H1 (cell line): Measurements from ENCODE around the gene DAAM1. TPM values are rescaled to one million over a fixed set of nuclear protein-coding genes. Genes with fewer than 3 reads are reported as not detected.

Experiments
- CTCF ChIA-PET: fragments of 300-600 bp; sonication (Branson Sonifier 250); formaldehyde crosslinking; loops from one replicate; lab custom pipeline; 2021; ENCODE audit not compliant: partially characterized antibody; lab: Charles Lee
- POLR2A ChIA-PET: fragments of 300-600 bp; sonication (Branson Sonifier 250); formaldehyde crosslinking; loops from one replicate; lab custom pipeline; 2021; ENCODE audit warnings: inconsistent platforms; ENCODE audit not compliant: partially characterized antibody; lab: Charles Lee
- DNase-seq, 2 experiments: peaks; one replicate each; pipeline versions ENCODE4 v3.0.0 to v3.0.0-alpha.2; 2010 to 2022; ENCODE audit warnings: low spot score in 2 of 2, low read depth in 1 of 2, mixed read lengths in 1 of 2
- FAIRE-seq: peaks from 2 replicates; lab custom pipeline; 2011; peaks lifted over from hg19 to GRCh38; lab: Jason Lieb, UNC
- H2AFZ ChIP-seq: 2 replicates; pipeline ENCODE4 v1.8.1; 2012; ENCODE audit warnings: low read length, inconsistent platforms
- H2AK5ac ChIP-seq: 2 replicates; pipeline ENCODE4 v1.6.1; 2013; ENCODE audit warnings: low read depth, low read length
- H2BK120ac ChIP-seq: replicated peaks from 2 replicates; pipeline ENCODE3; 2013; ENCODE audit warnings: low read depth, low read length, inconsistent platforms
- H2BK12ac ChIP-seq: 2 replicates; pipeline ENCODE4 v1.6.1; 2013; ENCODE audit warnings: low read depth, low read length
- H2BK15ac ChIP-seq: 2 replicates; pipeline ENCODE4 v1.6.1; 2013; ENCODE audit warnings: low read length
- H2BK20ac ChIP-seq: 2 replicates; pipeline ENCODE4 v1.6.1; 2013; ENCODE audit warnings: low read length
- H2BK5ac ChIP-seq: 2 replicates; pipeline ENCODE4 v1.6.1; 2013; ENCODE audit warnings: low read depth, low read length
- H3K14ac ChIP-seq: 2 replicates; pipeline ENCODE4 v1.6.1; 2013; ENCODE audit warnings: inconsistent platforms; ENCODE audit not compliant: insufficient read length
- H3K18ac ChIP-seq: 2 replicates; pipeline ENCODE4 v1.6.1; 2013; ENCODE audit warnings: low read length; ENCODE audit errors: extremely low read depth
- H3K23ac ChIP-seq: 2 replicates; pipeline ENCODE4 v1.6.1; 2013; ENCODE audit warnings: inconsistent platforms; ENCODE audit not compliant: insufficient read length
- H3K23me2 ChIP-seq: 2 replicates; pipeline ENCODE4 v1.6.1; 2013; ENCODE audit warnings: low read depth, low read length
- H3K27ac ChIP-seq: 2 replicates; pipeline ENCODE4 v1.6.1; 2011; ENCODE audit warnings: low read depth, low read length, inconsistent platforms
- H3K27me3 ChIP-seq, 4 experiments: replicated peaks in 1 of 4; 1 replicate in 1 of 4; 2 replicates in 3 of 4; pipeline versions ENCODE4 v1.6.1 to v1.8.1; 2011 to 2013; ENCODE audit warnings: low read length in 3 of 4, mild to moderate bottlenecking in 3 of 4, inconsistent platforms in 2 of 4, mixed read lengths in 2 of 4, moderate library complexity in 1 of 4; ENCODE audit not compliant: control insufficient read depth in 3 of 4, insufficient read depth in 3 of 4; ENCODE audit errors: extremely low read depth in 1 of 4
- H3K36me3 ChIP-seq, 4 experiments: 2 replicates each; pipeline versions ENCODE4 v1.6.1 to v1.8.1; 2011 to 2013; ENCODE audit warnings: mild to moderate bottlenecking in 4 of 4, low read length in 3 of 4, moderate library complexity in 2 of 4, control low read depth in 1 of 4, inconsistent platforms in 1 of 4; ENCODE audit not compliant: insufficient read depth in 4 of 4, control insufficient read depth in 2 of 4
- H3K4ac ChIP-seq: replicated peaks from 2 replicates; pipeline ENCODE3; 2013; ENCODE audit warnings: low read length, low read depth, mixed read lengths, inconsistent platforms; ENCODE audit not compliant: insufficient read length
- H3K4me1 ChIP-seq, 4 experiments: replicated peaks in 1 of 4; 1 replicate in 1 of 4; 2 replicates in 3 of 4; pipeline versions ENCODE4 v1.6.1 to v1.8.1; 2011 to 2013; ENCODE audit warnings: low read length in 3 of 4, inconsistent platforms in 2 of 4, mixed read lengths in 1 of 4; ENCODE audit not compliant: insufficient read depth in 4 of 4, control insufficient read depth in 3 of 4
- H3K4me2 ChIP-seq, 2 experiments: 2 replicates each; pipeline versions ENCODE4 v1.6.1 to v1.8.1; 2011 to 2013; ENCODE audit warnings: low read depth in 2 of 2, low read length in 2 of 2, control low read depth in 1 of 2, inconsistent platforms in 1 of 2, mild to moderate bottlenecking in 1 of 2; ENCODE audit not compliant: insufficient read depth in 1 of 2
- H3K4me3 ChIP-seq, 4 experiments: fragments of 200-600, 300-600 bp in 1 of 4; sonication (generic), shearing (Covaris generic), sonication (Bioruptor Twin) in 1 of 4; 2 replicates each; pipeline versions ENCODE4 v1.5.1 to v1.8.1; 2011 to 2016; ENCODE audit warnings: low read length in 4 of 4, low read depth in 3 of 4, control low read depth in 2 of 4, inconsistent platforms in 2 of 4, mild to moderate bottlenecking in 2 of 4, mixed read lengths in 1 of 4, moderate library complexity in 1 of 4; ENCODE audit not compliant: insufficient read depth in 2 of 4; ENCODE audit errors: extremely low read depth in 1 of 4
- H3K56ac ChIP-seq: replicated peaks from 2 replicates; pipeline ENCODE3; 2013; ENCODE audit warnings: low read depth, mild to moderate bottlenecking, mixed read lengths, low read length, inconsistent platforms; ENCODE audit not compliant: insufficient read length
- H3K79me1 ChIP-seq: 2 replicates; pipeline ENCODE4 v1.6.1; 2013; ENCODE audit warnings: low read depth, low read length, control low read depth
- H3K79me2 ChIP-seq, 2 experiments: 2 replicates each; pipeline versions ENCODE4 v1.6.1 to v1.8.1; 2012 to 2013; ENCODE audit warnings: low read length in 2 of 2, mild to moderate bottlenecking in 2 of 2, inconsistent platforms in 1 of 2; ENCODE audit not compliant: insufficient read depth in 2 of 2, control insufficient read depth in 1 of 2
- H3K9ac ChIP-seq, 4 experiments: replicated peaks in 1 of 4; 1 replicate in 1 of 4; 2 replicates in 3 of 4; pipeline versions ENCODE4 v1.6.1 to v1.8.1; 2011 to 2013; ENCODE audit warnings: low read depth in 3 of 4, low read length in 3 of 4, control low read depth in 2 of 4, mild to moderate bottlenecking in 2 of 4, moderate library complexity in 2 of 4, inconsistent platforms in 1 of 4; ENCODE audit errors: extremely low read depth in 1 of 4
- H3K9me3 ChIP-seq, 2 experiments: 2 replicates each; pipeline versions ENCODE4 v1.6.1 to v1.8.1; 2012 to 2013; ENCODE audit warnings: mild to moderate bottlenecking in 2 of 2, moderate library complexity in 2 of 2, control low read depth in 1 of 2, inconsistent platforms in 1 of 2, low read depth in 1 of 2, low read length in 1 of 2, mixed read lengths in 1 of 2; ENCODE audit not compliant: insufficient read depth in 2 of 2
- H4K20me1 ChIP-seq, 2 experiments: replicated peaks in 1 of 2; 2 replicates each; pipeline versions ENCODE3 to v1.8.1; 2011 to 2013; ENCODE audit warnings: inconsistent platforms in 2 of 2, low read length in 2 of 2, mild to moderate bottlenecking in 1 of 2; ENCODE audit not compliant: insufficient read depth in 2 of 2, control insufficient read depth in 1 of 2
- H4K5ac ChIP-seq: 2 replicates; pipeline ENCODE4 v1.6.1; 2013; ENCODE audit warnings: low read length, low read depth, mixed read lengths, inconsistent platforms; ENCODE audit not compliant: insufficient read length
- H4K8ac ChIP-seq: 2 replicates; pipeline ENCODE4 v1.8.0; 2013; ENCODE audit warnings: mild to moderate bottlenecking, moderate library complexity, low read length, inconsistent platforms; ENCODE audit not compliant: insufficient read depth; ENCODE audit errors: extremely low read depth
- H4K91ac ChIP-seq: replicated peaks from 2 replicates; pipeline ENCODE3; 2013; ENCODE audit warnings: low read length, mixed read lengths, inconsistent platforms; ENCODE audit not compliant: insufficient read length
- CHD2 ChIP-seq: IDR thresholded peaks from 2 replicates; pipeline ENCODE4 v1.6.1; 2012; ENCODE audit warnings: low read length, improper control_type of control experiment
- HDAC2 ChIP-seq, 2 experiments: fragments of 300-600 bp in 1 of 2; sonication (generic) in 1 of 2; IDR thresholded peaks; 2 replicates each; pipeline ENCODE4 v1.6.1; 2011 to 2012; ENCODE audit warnings: low read depth in 2 of 2, low read length in 2 of 2, mild to moderate bottlenecking in 2 of 2, moderate library complexity in 2 of 2, borderline replicate concordance in 1 of 2, inconsistent platforms in 1 of 2
- JUN ChIP-seq: IDR thresholded peaks from 2 replicates; pipeline ENCODE4 v1.6.1; 2011; ENCODE audit warnings: low read depth, mild to moderate bottlenecking, improper control_type of control experiment, low read length
- KDM1A ChIP-seq: fragments of 200-600, 300-600 bp; sonication (generic); IDR thresholded peaks from 2 replicates; pipeline ENCODE4 v1.7.1; 2016; ENCODE audit warnings: mild to moderate bottlenecking, low read length, borderline replicate concordance
- PHF8 ChIP-seq: fragments of 200-600 bp; sonication (generic); conservative IDR thresholded peaks from 2 replicates; pipeline ENCODE4 v1.7.1; 2012; ENCODE audit warnings: low read depth, mild to moderate bottlenecking, inconsistent platforms, low read length, moderate library complexity
- POLR2AphosphoS5 ChIP-seq: IDR thresholded peaks from 2 replicates; pipeline ENCODE4 v1.6.1; 2011; ENCODE audit warnings: low read depth, low read length
- SIRT6 ChIP-seq: IDR thresholded peaks from one replicate; pipeline ENCODE4 v1.7.1; 2012; ENCODE audit warnings: low read length, inconsistent platforms
- SIX5 ChIP-seq: IDR thresholded peaks from 2 replicates; pipeline ENCODE4 v1.6.1; 2011; ENCODE audit warnings: mild to moderate bottlenecking, low read depth, low read length
- TCF12 ChIP-seq: IDR thresholded peaks from 2 replicates; pipeline ENCODE4 v1.6.1; 2011; ENCODE audit warnings: low read depth, mild to moderate bottlenecking, low read length
- ZNF274 ChIP-seq: IDR thresholded peaks from 2 replicates; pipeline ENCODE4 v1.7.0; 2012; ENCODE audit warnings: low read length, borderline replicate concordance; ENCODE audit errors: extremely low read depth
- WGBS, 2 experiments: shearing (Covaris generic) in 1 of 2; methylation state at CpG; one replicate each; pipeline versions ENCODE4 v1.1.6 to v1.1.7; 2013 to 2015; ENCODE audit warnings: low lambda C conversion rate in 2 of 2, mixed read lengths in 2 of 2, inconsistent platforms in 1 of 2, low coverage in 1 of 2, missing lambda C conversion rate in 1 of 2; ENCODE audit not compliant: insufficient replicate concordance in 2 of 2, insufficient coverage in 1 of 2, insufficient read length in 1 of 2; ENCODE audit errors: extremely low coverage in 1 of 2, missing lambda C conversion rate in 1 of 2; 5-methylcytosine and 5-hydroxymethylcytosine counted together
- polyA plus RNA-seq, 7 experiments: library from polyadenylated mRNA; depleted of rRNA in 3 of 7; stranded (reverse) in 5 of 7; unstranded in 2 of 7; fragments of >200 nt in 5 of 7; fragments of 200-250 nt in 2 of 7; gene quantifications; 1 replicate in 5 of 7; 2 replicates in 1 of 7; 4 replicates in 1 of 7; pipeline versions ENCODE4 v1.2.1 to v1.2.3, GENCODE V29; 2011 to 2013; ENCODE audit warnings: missing spikeins in 2 of 7, mixed read lengths in 2 of 7
- total RNA-seq: library from RNA; stranded (reverse); fragmentation: NEBNext Ultra II Directional; extraction: Animal tissue kit (Norgen Biotek cat#: 25700); gene quantifications from 2 replicates; pipeline ENCODE4 v1.2.1, GENCODE V29; 2021

Gene DAAM1
- total and polyA plus RNA-seq, 2 of the 8 experiments (the other 6 are each of a cell fraction or from before 2014, with no cell fraction given), result 5.0 to 44.9 TPM

GRCh38 chr14:59228421-59228820 is 40.0 kb downstream of the DAAM1 start:
- Histone ChIP-seq H2BK20ac (no peak overlapping the region), H3K4ac (no peak overlapping the region), H2BK120ac (no peak overlapping the region), H3K79me2 (no peaks in the 10 kb centered on the region; a peak in 1 of 4 replicates), H4K91ac (no peak overlapping the region), H3K27me3 (no peaks in the 10 kb centered on the region), H3K14ac (no peak overlapping the region), H4K20me1 (peaks cover 0 to 2% of the 10 kb centered on the region in 2 experiments), H3K9ac (no peak overlapping the region), H3K79me1 (no peaks in the 10 kb centered on the region), H3K56ac (no peak overlapping the region), H3K36me3 (no peaks in the 10 kb centered on the region), H3K9me3 (no peaks in the 10 kb centered on the region), H3K4me2 (no peak overlapping the region), H2BK15ac (no peak overlapping the region), H2AFZ (no peak overlapping the region), H3K27ac (no peak overlapping the region), H2BK5ac (no peak overlapping the region), H2AK5ac (no peak overlapping the region), H4K8ac (no peak overlapping the region), H4K5ac (no peak overlapping the region), H2BK12ac (no peak overlapping the region), H3K4me3 (no peak overlapping the region), H3K23me2 (no peaks in the 10 kb centered on the region; the same call in 1 of the 2 replicates), H3K18ac (no peak overlapping the region), H3K23ac (no peak overlapping the region), H3K4me1 (no peaks in the 10 kb centered on the region)
- no peak for TF ChIP-seq CHD2
- TF ChIP-seq JUN, result no peak
- no peak for TF ChIP-seq PHF8
- TF ChIP-seq ZNF274, result no peak
- no peak for TF ChIP-seq POLR2AphosphoS5
- TF ChIP-seq SIX5, result no peak
- no peak for TF ChIP-seq KDM1A
- no peak for TF ChIP-seq TCF12
- TF ChIP-seq SIRT6, result no peak
- no peak for TF ChIP-seq HDAC2 (IDR thresholded peaks at IDR 0.05; ENCODE audit: borderline replicate concordance in 1 of 2, low read depth in 2 of 2, low read length in 2 of 2)
- ChIA-PET CTCF (no interaction called here), POLR2A (no interaction called here)
- DNase-seq (no peak), FAIRE-seq (no peak)
- 86% methylated on average over 3 of the region's 3 CpGs; no CpG with 5 or more reads in 1 of the 2 experiments for WGBS, 2 experiments
